ENCODE data around the gene LGALS3BP.
"Not testable (repeated sequence)": the region's sequence is repeated elsewhere in the genome, so short reads cannot be mapped to it uniquely, and the experiment has no call there.

The LGALS3BP gene

DNA sequence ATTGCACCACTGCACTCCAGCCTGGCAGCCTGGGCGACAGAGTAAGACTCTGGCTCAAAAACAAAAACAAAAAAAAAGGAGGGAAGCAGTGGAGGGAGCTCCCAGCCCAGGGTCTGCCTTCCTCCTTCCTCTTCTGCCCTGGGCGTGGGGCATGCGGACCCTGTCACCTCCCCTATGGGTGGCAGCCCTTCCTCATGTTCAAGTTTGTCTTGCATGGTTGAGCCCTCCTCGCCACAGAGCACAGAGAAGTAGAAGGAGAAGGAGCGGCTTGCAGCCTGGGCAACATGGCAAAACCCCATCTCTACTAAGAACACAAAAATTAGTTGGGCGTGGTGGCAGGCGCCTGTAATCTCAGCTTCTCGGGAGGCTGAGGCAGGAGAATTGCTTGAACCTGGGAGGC, 33.1 kb downstream of the LGALS3BP start:
- H3K9me3 ChIP-seq (ENCODE audit: insufficient read depth, low read length) = peaks cover 9% of the 10 kb centered on the region; the same call in 1 of the 2 replicates

DNA sequence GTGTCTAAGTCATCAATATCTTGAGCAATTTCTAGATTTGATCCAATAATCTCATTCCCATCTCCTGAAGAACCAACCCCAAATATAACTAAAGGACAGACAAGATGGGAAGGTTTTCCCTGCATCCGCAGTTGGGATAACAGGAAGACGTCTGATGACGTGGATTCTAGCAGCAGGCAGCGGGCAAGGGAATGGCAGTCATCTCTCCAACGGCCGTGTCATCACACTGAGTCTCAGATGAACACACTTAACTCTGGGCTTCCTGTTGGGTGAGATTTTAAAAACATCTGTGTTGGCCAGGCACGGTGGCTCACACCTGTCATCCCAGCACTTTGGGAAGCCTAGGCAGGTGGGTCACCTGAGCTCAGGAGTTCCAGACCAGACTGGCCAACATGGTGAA, 33.6 kb downstream of the LGALS3BP start:
- H3K9me3 ChIP-seq (ENCODE audit: insufficient read depth, low read length) = peaks cover 7% of the 10 kb centered on the region; the same call in 1 of the 2 replicates
- no peaks in the 10 kb centered on the region for H3F3A ChIP-seq (ENCODE audit: insufficient read depth)
- H3K9ac ChIP-seq (ENCODE audit: low read length) = no peak overlapping the region
- H3K79me2 ChIP-seq (ENCODE audit: insufficient read depth, low read length) = no peaks in the 10 kb centered on the region
- no peak overlapping the region for H3K4me2 ChIP-seq (ENCODE audit: low read depth, low read length, poor library complexity, severe bottlenecking)
- no peak overlapping the region for H3K4me3 ChIP-seq (ENCODE audit: insufficient read depth, low read length, poor library complexity, severe bottlenecking)
- no peaks in the 10 kb centered on the region for H3K9me2 ChIP-seq (replicated peaks; ENCODE audit: insufficient read depth, low read length)
- H3K27me3 ChIP-seq (ENCODE audit: low read length) = no peaks in the 10 kb centered on the region; the same call in 1 of the 2 replicates
- no peaks in the 10 kb centered on the region for H3K36me3 ChIP-seq (ENCODE audit: low read length)
- no peak overlapping the region for H2AFZ ChIP-seq (ENCODE audit: low read depth, low read length, severe bottlenecking)
- H4K20me1 ChIP-seq (ENCODE audit: low read depth, low read length) = no peaks in the 10 kb centered on the region
- no peak overlapping the region for H3K27ac ChIP-seq (ENCODE audit: low read depth, low read length)
- TF ChIP-seq, protein P1, sequence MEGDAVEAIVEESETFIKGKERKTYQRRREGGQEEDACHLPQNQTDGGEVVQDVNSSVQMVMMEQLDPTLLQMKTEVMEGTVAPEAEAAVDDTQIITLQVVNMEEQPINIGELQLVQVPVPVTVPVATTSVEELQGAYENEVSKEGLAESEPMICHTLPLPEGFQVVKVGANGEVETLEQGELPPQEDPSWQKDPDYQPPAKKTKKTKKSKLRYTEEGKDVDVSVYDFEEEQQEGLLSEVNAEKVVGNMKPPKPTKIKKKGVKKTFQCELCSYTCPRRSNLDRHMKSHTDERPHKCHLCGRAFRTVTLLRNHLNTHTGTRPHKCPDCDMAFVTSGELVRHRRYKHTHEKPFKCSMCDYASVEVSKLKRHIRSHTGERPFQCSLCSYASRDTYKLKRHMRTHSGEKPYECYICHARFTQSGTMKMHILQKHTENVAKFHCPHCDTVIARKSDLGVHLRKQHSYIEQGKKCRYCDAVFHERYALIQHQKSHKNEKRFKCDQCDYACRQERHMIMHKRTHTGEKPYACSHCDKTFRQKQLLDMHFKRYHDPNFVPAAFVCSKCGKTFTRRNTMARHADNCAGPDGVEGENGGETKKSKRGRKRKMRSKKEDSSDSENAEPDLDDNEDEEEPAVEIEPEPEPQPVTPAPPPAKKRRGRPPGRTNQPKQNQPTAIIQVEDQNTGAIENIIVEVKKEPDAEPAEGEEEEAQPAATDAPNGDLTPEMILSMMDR (IDR thresholded peaks at IDR 0.05; ENCODE audit: insufficient read depth, low read length, poor library complexity, severe bottlenecking) = no peak
- no peak for TF ChIP-seq EZH2phosphoT487 (conservative IDR thresholded peaks at IDR 0.05; ENCODE audit: low read length)

More for the DNA sequence above, 33.1 kb downstream of the LGALS3BP start:
- Histone ChIP-seq H3K9me2 (replicated peaks; ENCODE audit: insufficient read depth, low read length) (no peaks in the 10 kb centered on the region), H3K36me3 (ENCODE audit: low read length) (no peaks in the 10 kb centered on the region), H3K4me2 (ENCODE audit: low read depth, low read length, poor library complexity, severe bottlenecking) (no peak overlapping the region), H3K79me2 (ENCODE audit: insufficient read depth, low read length) (no peaks in the 10 kb centered on the region), H3F3A (ENCODE audit: insufficient read depth) (no peaks in the 10 kb centered on the region), H4K20me1 (ENCODE audit: low read depth, low read length) (no peaks in the 10 kb centered on the region), H3K9ac (ENCODE audit: low read length) (no peak overlapping the region), H3K27me3 (ENCODE audit: low read length) (no peaks in the 10 kb centered on the region; the same call in 1 of the 2 replicates), H2AFZ (ENCODE audit: low read depth, low read length, severe bottlenecking) (no peak overlapping the region), H3K27ac (ENCODE audit: low read depth, low read length) (no peak overlapping the region), H3K4me3 (ENCODE audit: insufficient read depth, low read length, poor library complexity, severe bottlenecking) (no peak overlapping the region)
- TF ChIP-seq, protein P1 (IDR thresholded peaks at IDR 0.05; ENCODE audit: insufficient read depth, low read length, poor library complexity, severe bottlenecking) = no peak
- TF ChIP-seq EZH2phosphoT487 (conservative IDR thresholded peaks at IDR 0.05; ENCODE audit: low read length) = no peak

DNA sequence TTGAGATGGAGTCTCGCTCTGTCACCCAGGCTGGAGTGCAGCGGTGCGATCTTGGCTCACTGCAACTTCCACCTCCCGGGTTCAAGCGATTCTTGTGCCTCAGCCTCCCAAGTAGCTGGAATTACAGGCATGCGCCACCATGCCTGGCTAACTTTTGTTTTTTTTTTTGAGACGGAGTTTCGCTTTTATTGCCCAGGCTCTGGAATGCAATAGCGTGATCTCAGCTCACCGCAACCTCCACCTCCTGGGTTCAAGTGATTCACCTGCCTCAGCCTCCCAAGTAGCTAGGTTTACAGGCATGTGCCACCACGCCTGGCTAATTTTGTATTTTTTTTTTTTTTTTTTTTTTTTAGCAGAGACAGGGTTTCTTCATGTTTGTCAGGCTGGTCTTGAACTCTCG, 34.3 kb downstream of the LGALS3BP start:
- not testable (repeated sequence) for H3K9me2 ChIP-seq (replicated peaks; ENCODE audit: insufficient read depth, low read length); H4K20me1 ChIP-seq (ENCODE audit: low read depth, low read length); H3K4me2 ChIP-seq (ENCODE audit: low read depth, low read length, poor library complexity, severe bottlenecking); H3K36me3 ChIP-seq (ENCODE audit: low read length); H3K4me3 ChIP-seq (ENCODE audit: insufficient read depth, low read length, poor library complexity, severe bottlenecking); H3K9me3 ChIP-seq (ENCODE audit: insufficient read depth, low read length); H2AFZ ChIP-seq (ENCODE audit: low read depth, low read length, severe bottlenecking); H3K79me2 ChIP-seq (ENCODE audit: insufficient read depth, low read length); H3K27ac ChIP-seq (ENCODE audit: low read depth, low read length); H3K9ac ChIP-seq (ENCODE audit: low read length); H3K27me3 ChIP-seq (ENCODE audit: low read length); H3F3A ChIP-seq (ENCODE audit: insufficient read depth)

DNA sequence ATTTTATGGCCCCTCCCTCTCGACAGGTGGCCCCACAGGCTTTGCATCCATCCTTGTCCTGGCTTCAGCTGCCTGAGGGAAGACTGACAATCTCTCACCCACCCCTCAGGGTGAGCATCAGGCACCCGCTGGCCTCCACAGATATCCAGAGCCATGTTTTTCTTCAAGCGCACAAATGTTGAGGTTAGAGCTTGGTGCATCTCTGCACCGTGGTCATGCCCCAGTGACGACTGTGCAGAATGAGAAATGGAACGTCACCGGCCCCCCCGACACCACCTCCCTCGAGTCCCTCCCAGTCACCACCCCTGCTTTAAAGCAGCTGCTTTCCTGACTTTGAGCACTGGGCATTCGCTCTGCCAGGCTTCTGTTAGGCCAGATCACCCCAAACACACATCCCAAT, 34.8 kb downstream of the LGALS3BP start:
- Histone ChIP-seq H3K4me3 (ENCODE audit: insufficient read depth, low read length, poor library complexity, severe bottlenecking) (no peak overlapping the region), H3K27me3 (ENCODE audit: low read length) (no peaks in the 10 kb centered on the region; the same call in 1 of the 2 replicates), H3F3A (ENCODE audit: insufficient read depth) (no peaks in the 10 kb centered on the region), H3K27ac (ENCODE audit: low read depth, low read length) (no peak overlapping the region), H3K9me3 (ENCODE audit: insufficient read depth, low read length) (no peaks in the 10 kb centered on the region), H3K9ac (ENCODE audit: low read length) (no peak overlapping the region), H2AFZ (ENCODE audit: low read depth, low read length, severe bottlenecking) (no peak overlapping the region), H4K20me1 (ENCODE audit: low read depth, low read length) (no peaks in the 10 kb centered on the region), H3K36me3 (ENCODE audit: low read length) (no peaks in the 10 kb centered on the region), H3K4me2 (ENCODE audit: low read depth, low read length, poor library complexity, severe bottlenecking) (no peak overlapping the region), H3K9me2 (replicated peaks; ENCODE audit: insufficient read depth, low read length) (no peaks in the 10 kb centered on the region), H3K79me2 (ENCODE audit: insufficient read depth, low read length) (no peaks in the 10 kb centered on the region)
- TF ChIP-seq EZH2phosphoT487 (conservative IDR thresholded peaks at IDR 0.05; ENCODE audit: low read length) = no peak
- TF ChIP-seq, protein P1 (IDR thresholded peaks at IDR 0.05; ENCODE audit: insufficient read depth, low read length, poor library complexity, severe bottlenecking) = no peak

All from SU-DHL-6 (cell line).